Jurkat, Clone E6-1 (cell line): ENCODE measurements around the gene FOXO3.
"Not testable (repeated sequence)": the region's sequence is repeated elsewhere in the genome, so short reads cannot be mapped to it uniquely, and the experiment has no call there.

Experiments
- DNase-seq: peaks from one replicate; pipeline ENCODE4 v3.0.0-alpha.2; 2011; ENCODE audit warnings: low read depth, low spot score
- H3K4me3 ChIP-seq: 2 replicates; pipeline ENCODE4 v1.5.1; 2011; ENCODE audit warnings: mild to moderate bottlenecking, low read length, control low read depth, moderate library complexity

The FOXO3 gene

GRCh38 chr6:108669673-108670072, 109.0 kb downstream of the FOXO3 start:
- H3K4me3 ChIP-seq = no peak overlapping the region
- no peak for DNase-seq

GRCh38 chr6:108671175-108671574, 110.5 kb downstream of the FOXO3 start:
- no peak overlapping the region for H3K4me3 ChIP-seq
- no peak for DNase-seq

DNA sequence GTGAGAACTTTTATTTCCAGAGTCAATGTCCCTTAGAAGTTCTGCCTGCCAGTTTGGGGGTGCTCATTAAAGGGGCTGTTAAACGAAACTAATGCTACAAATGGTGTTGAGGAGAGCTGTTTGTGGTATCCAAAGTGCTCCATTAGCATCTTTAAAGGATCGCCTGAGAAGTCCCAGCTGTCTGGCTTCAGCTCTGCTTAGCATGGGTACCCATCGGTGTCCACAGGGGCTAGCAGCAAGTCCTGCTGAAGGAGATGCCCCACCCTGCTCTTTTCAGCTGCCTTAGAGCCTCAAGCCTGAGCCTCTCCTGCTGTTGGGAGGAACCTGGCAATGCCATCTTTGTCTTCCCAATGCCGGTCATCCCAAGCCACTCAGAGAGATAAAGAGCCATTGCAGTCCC, 111.1 kb downstream of the FOXO3 start:
- no peak overlapping the region for H3K4me3 ChIP-seq
- no peak for DNase-seq

DNA sequence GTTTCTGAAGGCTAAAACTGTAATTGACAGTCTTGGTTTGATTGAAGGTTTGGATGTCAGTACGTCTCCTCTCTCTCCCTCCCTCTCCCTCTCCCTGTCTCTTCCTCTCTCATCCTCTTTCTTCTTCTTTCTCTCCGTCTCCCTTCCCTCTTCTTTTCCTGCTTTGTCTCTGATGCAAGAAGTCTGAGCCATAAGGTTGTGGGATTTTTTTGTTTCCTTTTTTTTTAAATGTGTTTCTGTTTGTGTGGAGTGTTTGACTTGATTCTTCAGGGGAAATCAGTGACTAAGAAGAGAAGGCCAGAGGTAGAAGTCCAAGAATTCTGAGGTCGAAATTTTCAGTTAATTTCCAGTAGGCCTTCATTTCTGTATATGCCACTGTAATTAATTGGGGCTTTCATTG, 111.9 kb downstream of the FOXO3 start:
- no peak for DNase-seq
- no peak overlapping the region for H3K4me3 ChIP-seq

- no peak overlapping the region for H3K4me3 ChIP-seq
- no peak for DNase-seq
Observed at GRCh38 chr6:108673153-108673552, 112.4 kb downstream of the FOXO3 start.

DNA sequence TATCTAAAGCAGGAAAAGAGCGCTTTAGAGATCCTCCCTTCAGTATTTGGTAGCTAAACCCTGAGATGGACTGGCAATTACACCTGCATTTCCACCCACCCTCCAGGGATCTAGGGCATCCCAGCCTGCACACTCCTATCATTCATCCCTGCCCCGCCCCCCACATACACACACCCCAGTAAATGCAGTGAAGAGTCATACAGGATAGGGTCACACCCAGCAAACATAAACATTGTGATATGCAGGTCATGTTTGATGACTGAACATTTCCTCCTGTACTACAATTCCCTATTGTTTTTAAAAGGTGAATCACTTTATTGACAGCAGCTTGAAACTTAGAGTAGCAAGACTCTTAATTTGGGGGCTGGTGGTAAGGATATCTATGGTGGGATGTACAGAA, 112.9 kb downstream of the FOXO3 start:
- H3K4me3 ChIP-seq = no peak overlapping the region
- DNase-seq = no peak

DNA sequence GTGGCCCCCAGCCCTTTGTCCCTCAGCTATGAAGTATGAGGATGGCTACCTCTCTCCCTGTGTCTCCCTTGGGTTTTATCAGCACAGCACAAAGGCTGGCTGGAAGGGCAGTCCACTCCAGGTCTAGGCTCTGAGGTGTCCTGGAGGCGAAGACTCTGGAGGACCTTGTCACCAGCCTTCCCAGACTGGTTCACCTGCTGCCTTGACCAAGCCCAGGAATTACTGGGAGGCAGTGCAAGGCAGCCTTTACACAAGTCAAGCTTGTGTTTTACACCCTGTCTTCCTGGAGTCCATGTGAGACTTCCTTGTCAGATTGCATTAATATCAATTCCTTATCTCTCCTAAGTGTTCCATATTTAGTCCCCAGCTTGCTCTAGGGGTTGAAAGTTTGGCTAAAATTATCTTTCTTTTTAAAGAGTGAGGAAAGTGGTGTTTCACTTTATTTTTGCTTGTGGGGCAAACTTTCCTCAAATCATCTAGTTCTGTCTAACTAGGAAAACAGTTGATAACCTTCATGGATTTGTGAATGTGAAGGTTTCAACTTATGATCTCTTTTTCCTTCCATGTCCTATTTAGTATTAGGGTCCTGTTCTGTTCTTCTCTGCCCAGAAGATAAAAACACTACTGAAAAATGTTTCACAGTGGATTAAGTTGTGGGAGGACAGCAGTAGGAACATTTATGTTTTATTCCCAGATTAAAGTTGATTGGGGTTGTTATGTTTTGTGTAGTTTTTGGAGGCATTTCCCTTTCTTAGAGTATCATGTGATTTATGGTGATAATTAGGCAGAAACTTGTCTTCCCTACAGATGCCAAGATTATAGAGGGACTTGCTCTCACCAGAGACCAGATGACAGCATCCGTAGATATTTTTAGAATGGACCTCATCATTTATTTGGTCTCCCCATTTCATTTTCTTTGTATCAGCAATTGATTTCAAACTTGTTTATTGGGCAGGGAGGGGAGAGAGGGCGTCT, 114.8 kb downstream of the FOXO3 start:
- H3K4me3 ChIP-seq = no peak overlapping the region
- DNase-seq = no peak

- H3K4me3 ChIP-seq = no peak overlapping the region
- DNase-seq = no peak
Observed at GRCh38 chr6:108676555-108676954, 115.8 kb downstream of the FOXO3 start.

DNA sequence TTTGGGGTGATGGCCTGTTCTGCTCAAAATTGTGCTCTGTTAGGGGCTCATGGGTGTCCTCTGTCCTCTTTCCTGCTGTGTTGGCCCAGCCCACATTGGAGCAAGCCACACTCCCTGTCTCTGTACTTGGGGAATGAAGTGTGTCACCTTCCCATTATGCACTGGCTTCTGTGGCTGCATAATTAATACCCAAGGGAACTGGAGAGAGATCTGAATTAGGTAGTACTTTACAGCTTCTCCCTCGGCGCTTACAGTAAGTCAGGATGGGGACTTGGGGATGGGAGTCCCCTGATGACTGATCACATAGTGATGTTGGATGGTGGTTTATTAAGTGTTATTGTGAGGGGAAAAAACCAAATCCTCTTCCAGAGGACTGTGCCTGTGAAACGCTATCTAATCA, 116.6 kb downstream of the FOXO3 start:
- no peak overlapping the region for H3K4me3 ChIP-seq
- DNase-seq = no peak

- H3K4me3 ChIP-seq = no peak overlapping the region
- DNase-seq = no peak
Observed at GRCh38 chr6:108677894-108678293, 117.2 kb downstream of the FOXO3 start.

GRCh38 chr6:108680314-108680713, 119.6 kb downstream of the FOXO3 start:
- H3K4me3 ChIP-seq, DNase-seq: not testable (repeated sequence)

- DNase-seq, H3K4me3 ChIP-seq: not testable (repeated sequence)
Observed at GRCh38 chr6:108681721-108682120, 121.0 kb downstream of the FOXO3 start.

GRCh38 chr6:108682383-108683119, 121.8 kb downstream of the FOXO3 start:
- not testable (repeated sequence) for DNase-seq, H3K4me3 ChIP-seq

- DNase-seq, H3K4me3 ChIP-seq: not testable (repeated sequence)
Observed at GRCh38 chr6:108683976-108684375, 123.3 kb downstream of the FOXO3 start.

DNA sequence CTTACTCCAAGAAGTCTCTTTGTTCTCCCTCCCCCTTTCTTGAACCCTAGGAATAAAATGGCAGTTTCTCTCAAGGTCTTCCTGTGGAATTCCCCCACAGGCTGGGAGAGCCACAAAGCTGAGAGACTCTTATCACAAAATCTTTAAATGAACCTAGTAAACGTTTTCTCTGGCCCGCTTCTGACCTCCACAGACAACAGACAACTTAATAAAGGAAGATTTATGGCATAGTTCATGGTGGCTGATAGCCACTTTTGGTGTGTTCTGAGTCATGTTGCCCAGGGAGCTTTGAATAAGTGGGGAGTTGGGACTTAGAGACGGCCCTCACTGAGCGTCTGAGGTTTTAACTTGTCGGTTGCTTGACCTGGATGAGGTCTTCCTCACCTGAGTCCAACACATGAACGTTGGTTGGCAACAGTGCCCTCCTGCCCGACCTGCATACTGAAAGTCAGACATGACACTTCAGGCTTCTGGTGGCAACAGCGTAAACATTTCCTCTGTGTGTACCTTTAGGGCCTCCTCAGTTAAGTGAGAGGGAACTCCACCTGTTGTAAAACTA, 124.1 kb downstream of the FOXO3 start:
- H3K4me3 ChIP-seq = no peak overlapping the region
- DNase-seq = no peak

DNA sequence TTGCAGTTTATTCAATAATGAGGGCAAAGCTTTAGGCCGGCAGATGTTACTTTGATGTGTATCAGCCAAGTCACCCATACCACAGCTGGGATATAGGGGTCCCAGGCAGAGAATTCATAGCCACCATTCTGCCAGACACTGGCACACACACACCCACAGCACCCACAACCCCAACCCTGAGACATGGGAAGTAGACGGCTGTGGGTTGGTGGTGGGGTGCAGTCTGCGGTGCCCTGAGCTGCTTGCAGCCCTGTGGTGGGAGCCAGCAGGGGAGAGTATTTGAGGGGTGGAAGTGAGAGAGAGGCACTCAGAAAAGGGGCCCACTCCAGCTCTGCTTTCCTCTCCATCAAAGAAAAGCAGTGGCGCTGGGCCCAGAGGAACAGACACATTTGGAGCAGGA, 125.3 kb downstream of the FOXO3 start:
- DNase-seq = peak; percentile 73
- no peak overlapping the region for H3K4me3 ChIP-seq

DNA sequence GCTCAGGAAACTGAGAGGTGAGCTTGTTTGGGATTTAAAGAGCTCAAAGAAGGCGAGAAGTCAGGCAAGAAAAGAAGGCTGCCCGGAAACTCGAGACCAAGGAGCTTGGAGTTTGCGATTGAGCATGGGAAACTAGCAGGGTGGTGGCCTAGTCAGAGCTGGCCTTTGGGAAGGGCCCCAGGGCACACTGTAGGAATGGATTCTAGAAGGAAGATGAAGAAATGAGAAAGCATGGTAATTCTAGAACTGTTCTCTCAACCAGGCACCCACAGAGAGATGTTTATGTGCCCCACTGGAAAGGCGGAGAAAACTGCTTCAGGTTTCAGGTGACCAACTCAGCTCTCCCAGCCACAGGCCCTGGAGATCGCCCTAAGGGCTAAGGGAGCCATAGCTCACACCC, 126.2 kb downstream of the FOXO3 start:
- no peak overlapping the region for H3K4me3 ChIP-seq
- no peak for DNase-seq

- no peak for DNase-seq
- H3K4me3 ChIP-seq = no peak overlapping the region
Observed at GRCh38 chr6:108687921-108688320, 127.2 kb downstream of the FOXO3 start.

GRCh38 chr6:108689272-108690161, 128.8 kb downstream of the FOXO3 start:
- no peak overlapping the region for H3K4me3 ChIP-seq
- no peak for DNase-seq
